Endometrium (tissue), 2 donors: ENCODE measurements around the gene NIT1.

ENCODE experiments used
- FAIRE-seq: peaks from 2 replicates; lab custom pipeline; 2012; peaks lifted over from hg19 to GRCh38; lab: Jason Lieb, UNC
- donor health status: control.
- donor health status: control.

The NIT1 gene

GRCh38 chr1:161157867-161158266, 40.0 kb downstream of the NIT1 start:
- no peak for FAIRE-seq

- FAIRE-seq = no peak
These were observed 40.6 kb downstream of the NIT1 start for GRCh38 chr1:161158316-161159010.

- no peak for FAIRE-seq
These were observed 41.4 kb downstream of the NIT1 start, which contains the start of gene USP21 for GRCh38 chr1:161159087-161159912. Gene USP21, plus strand, starts transcription at chr1:161159500. Its CDS starts 1,141 bp downstream, at chr1:161160641.

- FAIRE-seq = no peak
These were observed 42.0 kb downstream of the NIT1 start for GRCh38 chr1:161159913-161160243.

- FAIRE-seq = no peak
These were observed 42.8 kb downstream of the NIT1 start for GRCh38 chr1:161160671-161161145.

- no peak for FAIRE-seq
These were observed 43.7 kb downstream of the NIT1 start for GRCh38 chr1:161161652-161162051.

GRCh38 chr1:161162052-161162451, 44.1 kb downstream of the NIT1 start:
- no peak for FAIRE-seq

GRCh38 chr1:161162806-161163205, 44.9 kb downstream of the NIT1 start:
- FAIRE-seq = no peak

GRCh38 chr1:161163793-161164192, 45.9 kb downstream of the NIT1 start:
- FAIRE-seq = no peak

- no peak for FAIRE-seq
These were observed 47.2 kb downstream of the NIT1 start for GRCh38 chr1:161164901-161165610.

- peak; percentile 92 for FAIRE-seq
These were observed 48.1 kb downstream of the NIT1 start, which contains the start of gene PPOX for GRCh38 chr1:161165742-161166668. Gene PPOX, plus strand, starts transcription at chr1:161166426. Its CDS starts 422 bp downstream, at chr1:161166848.

- no peak for FAIRE-seq
These were observed 49.0 kb downstream of the NIT1 start for GRCh38 chr1:161166669-161167548.

GRCh38 chr1:161168906-161169305, 51.0 kb downstream of the NIT1 start:
- no peak for FAIRE-seq
